Large intestine (tissue), 3 donors: ENCODE results near the gene S100A6. TPM values are rescaled to one million over a fixed set of nuclear protein-coding genes. Genes with fewer than 3 reads are reported as not detected.

ENCODE experiments used
- DNase-seq, 2 donors: peaks; one replicate each; pipeline versions ENCODE4 v3.0.0 to v3.0.0-alpha.2; 2013
- H3K27ac ChIP-seq: one replicate; pipeline ENCODE4 v1.5.1; 2013; ENCODE audit warnings: low read length
- H3K27me3 ChIP-seq: 2 replicates; pipeline ENCODE4 v1.6.1; 2013; ENCODE audit warnings: low read length; ENCODE audit not compliant: control insufficient read depth, insufficient read depth
- H3K36me3 ChIP-seq: 2 replicates; pipeline ENCODE4 v1.6.1; 2013; ENCODE audit warnings: low read length; ENCODE audit not compliant: control insufficient read depth, insufficient read depth
- H3K4me1 ChIP-seq: one replicate; pipeline ENCODE4 v1.6.1; 2013; ENCODE audit warnings: low read length; ENCODE audit not compliant: control insufficient read depth, insufficient read depth
- H3K4me3 ChIP-seq: one replicate; pipeline ENCODE4 v1.5.1; 2013; ENCODE audit warnings: low read length
- H3K9me3 ChIP-seq: one replicate; pipeline ENCODE4 v1.6.1; 2013; ENCODE audit warnings: mild to moderate bottlenecking, low read depth, low read length, moderate library complexity; ENCODE audit not compliant: control insufficient read depth
- WGBS: methylation state at CpG from one replicate; pipeline ENCODE4 v1.1.5; 2013; ENCODE audit warnings: low lambda C conversion rate; ENCODE audit not compliant: insufficient coverage; 5-methylcytosine and 5-hydroxymethylcytosine counted together
- polyA plus RNA-seq: library from polyadenylated mRNA; unstranded; fragments of 120-200 nt; gene quantifications from one replicate; pipeline ENCODE4 v1.2.1, GENCODE V29; 2013

The S100A6 gene
- polyA plus RNA-seq, 1 donor, result 334 TPM

DNA sequence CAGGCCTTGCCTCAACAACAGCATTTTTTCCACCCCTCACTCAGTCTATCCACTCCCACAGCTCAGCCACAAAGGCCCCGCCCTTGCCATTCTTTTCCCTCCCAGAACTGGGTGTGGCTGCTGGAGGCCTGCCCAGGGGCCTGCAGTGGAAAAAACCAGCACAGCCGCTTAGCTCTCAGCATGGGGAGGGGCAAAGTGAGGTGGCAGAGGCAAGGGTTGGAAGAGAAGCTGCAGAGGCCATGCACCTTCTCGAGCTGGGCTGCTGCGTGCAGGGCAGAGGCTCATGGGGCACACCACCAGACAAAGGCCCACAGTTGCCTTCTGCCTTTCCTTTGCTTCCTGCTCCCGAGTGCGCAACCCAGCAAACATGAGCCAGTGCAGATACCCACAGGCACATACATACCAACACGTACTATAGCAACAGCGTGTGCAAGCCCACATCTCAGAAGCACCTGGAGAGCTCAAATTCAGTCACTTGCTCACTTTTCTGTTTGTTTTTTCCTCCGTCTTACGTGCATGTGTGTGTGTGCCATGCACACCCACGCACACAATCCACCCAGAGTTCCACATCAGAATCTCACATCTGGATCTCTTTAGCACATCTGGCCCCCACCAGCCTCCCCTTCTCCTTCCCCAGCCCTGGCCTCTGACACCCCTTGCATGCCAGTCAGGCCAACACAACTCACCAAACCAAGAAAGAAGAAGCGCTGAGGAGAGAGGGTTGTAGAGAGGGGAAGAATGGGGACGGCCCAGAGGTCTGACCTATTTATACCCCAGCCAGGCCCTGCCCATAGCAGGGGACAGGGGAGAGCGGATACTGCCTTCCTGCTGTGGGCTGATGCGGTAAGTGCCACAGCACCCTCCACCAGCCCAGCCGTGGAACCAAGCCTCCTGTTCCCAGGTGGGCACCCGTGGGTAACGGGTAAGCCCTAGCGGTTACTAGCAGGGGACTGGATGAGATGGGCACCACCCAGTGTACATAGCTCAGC, 9.6 kb upstream of the S100A6 start, which contains the start of gene S100A4:
S100A4 (minus strand) TSS at position 740 of the 989 bp plus-strand sequence. CDS start 1,012 bp downstream, outside the sequence.
- WGBS, result no CpG with 5 or more reads among the region's 19 CpGs

GRCh38 chr1:153544453-153545066, 8.8 kb upstream of the S100A6 start:
- Histone ChIP-seq H3K27ac (peak overlapping the region; percentile 33), H3K4me1 (peaks cover 24% of the 10 kb centered on the region), H3K36me3 (no peaks in the 10 kb centered on the region), H3K4me3 (no peak overlapping the region), H3K27me3 (no peaks in the 10 kb centered on the region), H3K9me3 (no peaks in the 10 kb centered on the region)
- DNase-seq, result no peak
- no CpG with 5 or more reads among the region's 10 CpGs for WGBS

More for the DNA sequence above, 9.6 kb upstream of the S100A6 start, which contains the start of gene S100A4:
- H3K4me1 ChIP-seq, result peaks cover 24% of the 10 kb centered on the region
- H3K9me3 ChIP-seq, result no peaks in the 10 kb centered on the region
- H3K4me3 ChIP-seq, result no peak within 1 kb of the TSS
- peak; percentile 94 to 97 for DNase-seq
- H3K27ac ChIP-seq, result peak within 1 kb of the TSS; percentile 33
- H3K27me3 ChIP-seq, result no peaks in the 10 kb centered on the region
- no peaks in the 10 kb centered on the region for H3K36me3 ChIP-seq

DNA sequence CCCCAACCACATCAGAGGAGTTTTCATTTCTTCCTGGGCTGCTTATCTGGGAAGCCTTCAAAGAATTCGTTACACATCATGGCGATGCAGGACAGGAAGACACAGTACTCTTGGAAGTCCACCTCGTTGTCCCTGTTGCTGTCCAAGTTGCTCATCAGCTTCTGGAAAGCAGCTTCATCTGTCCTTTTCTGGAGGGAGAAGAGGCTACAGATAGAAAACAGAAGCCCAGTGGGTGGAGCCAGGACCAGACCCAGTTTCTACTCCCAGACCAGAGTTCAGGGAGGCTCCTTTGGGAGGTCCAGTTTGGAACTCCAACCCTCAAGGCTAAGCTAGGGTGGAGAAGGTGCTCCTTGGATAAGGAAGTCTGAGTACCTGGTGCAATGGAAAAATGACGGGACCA, 7.9 kb upstream of the S100A6 start:
- Histone ChIP-seq H3K27me3 (no peaks in the 10 kb centered on the region), H3K4me3 (no peak overlapping the region), H3K4me1 (peaks cover 23% of the 10 kb centered on the region), H3K27ac (no peak overlapping the region), H3K36me3 (no peaks in the 10 kb centered on the region), H3K9me3 (no peaks in the 10 kb centered on the region)
- WGBS, result no CpG with 5 or more reads among the region's 4 CpGs
- DNase-seq, result no peak

- no CpG with 5 or more reads among the region's 13 CpGs for WGBS
- no peak for DNase-seq
- Histone ChIP-seq H3K4me3 (no peak overlapping the region), H3K4me1 (peaks cover 27% of the 10 kb centered on the region), H3K27me3 (no peaks in the 10 kb centered on the region), H3K27ac (no peak overlapping the region), H3K9me3 (no peaks in the 10 kb centered on the region), H3K36me3 (no peaks in the 10 kb centered on the region)
Observed at GRCh38 chr1:153542956-153543711, 7.3 kb upstream of the S100A6 start.

DNA sequence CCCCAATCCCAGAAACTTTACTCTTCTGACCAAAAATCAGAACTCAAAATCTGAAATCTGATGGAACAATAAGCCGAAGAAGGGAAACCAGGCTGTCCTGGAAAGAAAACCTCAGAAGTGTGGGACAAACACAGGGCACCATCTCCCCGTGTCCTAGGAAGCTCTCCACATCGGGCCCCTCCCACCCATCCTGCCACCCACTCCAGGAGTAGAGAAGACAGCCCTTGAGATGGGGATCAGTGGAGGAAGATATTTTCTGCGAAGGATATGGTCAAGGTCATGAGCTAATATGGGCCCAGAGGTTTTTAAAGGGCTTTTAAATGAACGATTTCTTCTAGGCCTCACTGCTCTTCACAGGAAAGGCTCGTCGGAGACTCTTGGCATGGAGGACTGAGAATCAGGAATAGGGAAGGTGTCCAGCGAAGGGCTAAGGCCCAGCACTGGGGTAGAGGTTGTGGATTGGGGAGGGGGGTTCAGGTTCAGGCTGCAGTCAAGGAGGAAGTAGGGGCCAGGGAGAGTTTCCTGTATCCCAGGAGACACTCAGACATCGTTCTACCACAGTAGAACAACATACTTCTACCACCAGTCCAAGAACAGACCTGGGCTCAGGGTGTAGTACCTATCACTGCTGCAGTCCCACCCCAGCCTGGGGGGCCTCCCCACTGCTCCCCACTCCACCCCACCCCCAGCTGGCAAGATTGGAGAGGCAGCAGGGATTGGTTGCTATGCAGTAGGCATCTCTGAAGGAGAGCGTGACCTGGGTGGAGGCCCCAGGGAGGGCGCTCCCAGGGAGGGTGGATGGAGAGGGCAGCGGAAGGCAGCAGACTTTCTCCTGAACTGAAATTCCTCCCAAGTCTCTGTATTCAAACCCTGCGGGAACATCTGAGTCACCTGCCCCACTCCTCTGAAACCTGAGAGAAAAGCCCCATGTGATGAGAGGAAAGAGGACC, 6.1 kb upstream of the S100A6 start:
- Histone ChIP-seq H3K4me3 (no peak overlapping the region), H3K9me3 (no peaks in the 10 kb centered on the region), H3K27me3 (no peaks in the 10 kb centered on the region), H3K36me3 (no peaks in the 10 kb centered on the region), H3K27ac (no peak overlapping the region), H3K4me1 (peaks cover 31% of the 10 kb centered on the region)
- 80% methylated on average over 1 of the region's 13 CpGs for WGBS
- no peak for DNase-seq

DNA sequence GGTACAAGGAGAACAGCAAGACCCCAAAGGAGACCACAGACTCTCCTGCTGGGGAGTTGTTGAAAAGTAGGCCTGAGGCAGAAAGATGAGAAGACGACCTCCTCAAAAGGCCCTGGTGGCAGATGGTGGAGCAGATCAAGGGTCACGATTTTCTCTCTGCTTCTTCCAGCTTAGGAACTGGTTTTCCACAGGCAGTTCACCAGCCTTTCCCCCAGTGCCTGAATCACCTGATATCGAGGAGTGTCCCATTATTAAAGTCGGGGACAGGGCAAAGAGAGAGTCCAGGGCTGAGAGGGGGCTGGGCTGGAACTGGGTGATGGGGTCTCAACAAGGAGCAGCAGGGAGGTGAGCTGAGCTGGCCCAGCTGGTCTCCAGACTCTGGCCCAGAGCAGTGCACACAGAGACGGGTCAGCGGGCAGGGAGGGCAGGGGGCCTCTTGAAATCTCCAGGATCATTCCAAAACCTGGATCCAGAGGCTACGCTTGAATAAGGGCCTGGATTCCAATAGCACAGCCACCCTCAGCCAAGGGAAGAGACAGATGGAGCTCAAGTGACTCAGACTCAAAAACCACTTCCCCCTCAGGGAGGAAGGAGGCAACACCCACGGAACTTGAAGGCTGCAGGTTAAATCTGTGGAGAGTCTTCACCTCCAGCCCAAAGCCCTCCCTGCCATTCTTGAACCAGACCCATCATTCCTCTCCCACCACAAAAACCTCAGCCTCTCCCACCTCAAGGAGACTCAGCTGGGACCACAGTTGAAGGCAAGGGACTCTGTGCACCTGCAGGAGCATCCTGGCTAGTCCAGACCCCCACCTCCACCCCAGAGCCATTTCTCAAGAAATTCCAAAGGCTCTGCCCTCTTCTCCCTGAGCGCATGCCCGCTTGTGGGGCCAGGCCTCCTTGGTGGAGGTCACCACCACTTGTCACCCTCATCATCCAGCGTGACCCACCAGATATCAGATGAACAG, 4.9 kb upstream of the S100A6 start, which contains the start of gene S100A5:
S100A5 (minus strand) TSS at position 541 of the 968 bp plus-strand sequence. CDS start 743 bp downstream, outside the sequence.
- Histone ChIP-seq H3K4me3 (no peak within 1 kb of the TSS), H3K36me3 (no peaks in the 10 kb centered on the region), H3K27ac (no peak within 1 kb of the TSS), H3K9me3 (no peaks in the 10 kb centered on the region), H3K27me3 (no peaks in the 10 kb centered on the region), H3K4me1 (peaks cover 32% of the 10 kb centered on the region)
- no CpG with 5 or more reads among the region's 11 CpGs for WGBS
- DNase-seq, result no peak

DNA sequence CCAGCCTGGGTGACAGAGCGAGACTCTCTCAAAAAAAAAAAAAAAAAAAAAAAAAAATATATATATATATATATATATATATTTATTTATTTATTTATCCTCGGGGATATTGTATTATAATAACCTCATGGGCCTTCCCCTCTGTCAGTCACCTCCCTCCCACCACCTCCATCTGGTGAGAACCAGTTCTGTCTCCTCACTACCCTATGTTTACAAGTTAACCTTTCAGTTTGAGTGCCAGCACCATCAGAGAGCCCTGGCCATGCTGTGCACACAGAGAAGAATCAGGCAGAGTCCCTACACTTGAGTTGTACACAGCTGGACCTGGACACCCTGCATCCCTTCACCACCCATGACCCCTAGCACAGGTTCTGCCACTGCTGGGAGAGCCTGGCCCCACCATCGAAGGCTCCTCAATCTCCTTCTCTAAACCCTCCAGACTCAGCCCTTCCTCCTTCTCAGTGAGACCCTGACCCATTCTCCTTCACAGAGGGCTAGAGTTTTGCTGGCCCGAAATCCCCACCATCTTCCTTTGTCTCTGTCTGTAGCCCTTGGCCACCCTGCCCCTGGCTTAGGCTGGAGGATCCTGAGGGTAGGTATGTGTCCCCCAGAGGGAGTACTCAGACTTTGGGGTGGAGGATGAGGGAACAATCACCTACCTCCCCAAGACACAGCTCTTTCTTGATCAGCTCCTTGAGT, 3.8 kb upstream of the S100A6 start:
- Histone ChIP-seq H3K27me3 (no peaks in the 10 kb centered on the region), H3K4me1 (peaks cover 30% of the 10 kb centered on the region), H3K9me3 (no peaks in the 10 kb centered on the region), H3K27ac (no peak overlapping the region), H3K4me3 (no peak overlapping the region), H3K36me3 (no peaks in the 10 kb centered on the region)
- WGBS, result no CpG with 5 or more reads among the region's 4 CpGs
- DNase-seq, result no peak

DNA sequence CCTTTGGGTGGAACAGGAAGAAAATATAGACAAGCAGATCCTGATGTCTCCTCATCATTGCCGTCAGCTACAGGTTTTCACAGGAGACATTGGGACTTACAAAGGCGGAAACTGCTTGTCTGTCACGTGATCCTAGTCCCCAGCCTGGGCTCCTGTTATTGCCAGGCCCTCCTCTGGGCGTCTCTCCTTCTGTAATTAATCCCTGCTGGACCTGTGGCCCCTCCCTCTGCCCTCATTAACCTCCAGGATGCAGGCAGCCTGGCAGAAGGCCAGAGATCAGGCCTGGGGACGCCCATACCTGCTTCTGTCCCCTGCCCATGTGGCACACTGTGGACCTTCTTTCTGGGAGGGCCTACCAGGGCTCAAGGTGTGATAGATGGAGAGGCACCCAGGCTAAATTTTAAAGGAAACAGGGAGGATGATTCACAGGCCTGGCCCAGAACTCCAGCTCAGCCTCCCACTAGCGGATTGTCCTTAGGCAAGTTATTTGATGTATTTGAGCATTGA, 2.6 kb upstream of the S100A6 start:
- H3K36me3 ChIP-seq, result peaks cover 3% of the 10 kb centered on the region
- H3K4me3 ChIP-seq, result no peak overlapping the region
- peak; percentile 36 to 79 for DNase-seq
- no peaks in the 10 kb centered on the region for H3K9me3 ChIP-seq
- H3K4me1 ChIP-seq, result peaks cover 36% of the 10 kb centered on the region
- no CpG with 5 or more reads among the region's 6 CpGs for WGBS
- no peaks in the 10 kb centered on the region for H3K27me3 ChIP-seq
- H3K27ac ChIP-seq, result peak overlapping the region; percentile 26
